ENCODE results near the gene PI3. TPM values are rescaled to one million over a fixed set of nuclear protein-coding genes. Genes with fewer than 3 reads are reported as not detected.

The PI3 gene
- total and polyA plus RNA-seq, 12 donors = 0.57 to 1.9 (median 0.67) TPM; not detected in 9

DNA sequence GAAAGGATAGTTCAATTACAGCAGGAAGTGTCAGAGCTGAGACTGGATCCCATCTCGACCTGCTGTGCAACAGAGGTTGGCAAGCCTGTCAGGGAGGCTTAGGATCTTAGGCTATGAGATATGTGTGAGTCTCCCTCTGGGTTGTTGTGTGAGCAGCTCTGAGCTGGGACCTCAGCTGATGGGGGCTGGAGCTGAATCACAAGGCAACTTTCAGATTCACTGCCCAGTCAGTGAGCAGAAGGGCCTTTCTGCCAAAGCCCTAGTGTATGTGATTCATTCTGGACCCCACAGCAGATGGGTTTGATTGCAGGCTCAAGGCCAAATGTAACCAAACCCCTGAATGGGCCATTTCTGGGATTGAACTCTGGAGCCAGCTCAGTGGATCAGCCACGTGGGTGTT, 4.5 kb downstream of the PI3 start:
- DNase-seq (no peak), ATAC-seq (no peak)
- TF ChIP-seq, protein P1, sequence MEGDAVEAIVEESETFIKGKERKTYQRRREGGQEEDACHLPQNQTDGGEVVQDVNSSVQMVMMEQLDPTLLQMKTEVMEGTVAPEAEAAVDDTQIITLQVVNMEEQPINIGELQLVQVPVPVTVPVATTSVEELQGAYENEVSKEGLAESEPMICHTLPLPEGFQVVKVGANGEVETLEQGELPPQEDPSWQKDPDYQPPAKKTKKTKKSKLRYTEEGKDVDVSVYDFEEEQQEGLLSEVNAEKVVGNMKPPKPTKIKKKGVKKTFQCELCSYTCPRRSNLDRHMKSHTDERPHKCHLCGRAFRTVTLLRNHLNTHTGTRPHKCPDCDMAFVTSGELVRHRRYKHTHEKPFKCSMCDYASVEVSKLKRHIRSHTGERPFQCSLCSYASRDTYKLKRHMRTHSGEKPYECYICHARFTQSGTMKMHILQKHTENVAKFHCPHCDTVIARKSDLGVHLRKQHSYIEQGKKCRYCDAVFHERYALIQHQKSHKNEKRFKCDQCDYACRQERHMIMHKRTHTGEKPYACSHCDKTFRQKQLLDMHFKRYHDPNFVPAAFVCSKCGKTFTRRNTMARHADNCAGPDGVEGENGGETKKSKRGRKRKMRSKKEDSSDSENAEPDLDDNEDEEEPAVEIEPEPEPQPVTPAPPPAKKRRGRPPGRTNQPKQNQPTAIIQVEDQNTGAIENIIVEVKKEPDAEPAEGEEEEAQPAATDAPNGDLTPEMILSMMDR (IDR thresholded peaks at IDR 0.05) = no peak
- Histone ChIP-seq H3K4me3 (no peak overlapping the region), H3K27me3 (peaks cover 0 to 18% (median 7%) of the 10 kb centered on the region in 7 donors), H3K9me3 (no peaks in the 10 kb centered on the region), H3K36me3 (no peaks in the 10 kb centered on the region), H3K4me1 (no peaks in the 10 kb centered on the region), H3K27ac (no peak overlapping the region)
- intact Hi-C loops (cut with DNase I) = no loop called here
- 50 to 53% methylated on average over 2 of the region's 2 CpGs for whole genome bisulfite sequencing, 2 donors

DNA sequence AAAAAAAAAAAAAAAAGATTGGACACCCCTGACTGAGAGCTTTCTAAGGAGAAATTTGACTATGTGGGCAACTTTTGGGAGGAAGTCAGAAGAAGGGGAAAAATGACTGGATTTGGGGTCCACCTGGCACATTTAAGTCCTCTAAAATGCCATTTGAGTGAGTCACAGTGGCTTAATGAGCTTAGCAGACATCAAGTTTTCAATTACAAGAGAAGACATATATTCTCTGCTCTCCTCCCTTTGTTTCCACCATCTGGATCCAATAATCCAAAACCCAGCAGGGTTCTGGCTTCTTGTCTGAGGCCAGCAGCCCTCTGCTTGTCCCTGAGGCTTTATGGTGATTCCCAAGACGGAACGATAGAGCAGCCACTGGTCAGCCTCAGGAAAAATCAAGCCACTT, 6.9 kb downstream of the PI3 start:
- TF ChIP-seq, protein P1 (IDR thresholded peaks at IDR 0.05) = no peak
- 70 to 79% methylated on average over 2 of the region's 2 CpGs for WGBS, 2 donors
- Histone ChIP-seq H3K9me3 (no peaks in the 10 kb centered on the region), H3K27ac (no peak overlapping the region), H3K4me3 (no peak overlapping the region), H3K36me3 (no peaks in the 10 kb centered on the region), H3K4me1 (no peaks in the 10 kb centered on the region), H3K27me3 (peaks cover 0 to 6% (median 0%) of the 10 kb centered on the region in 7 donors)
- ATAC-seq = no peak
- no peak for DNase-seq
- intact Hi-C loops (cut with DNase I) = no loop called here

DNA sequence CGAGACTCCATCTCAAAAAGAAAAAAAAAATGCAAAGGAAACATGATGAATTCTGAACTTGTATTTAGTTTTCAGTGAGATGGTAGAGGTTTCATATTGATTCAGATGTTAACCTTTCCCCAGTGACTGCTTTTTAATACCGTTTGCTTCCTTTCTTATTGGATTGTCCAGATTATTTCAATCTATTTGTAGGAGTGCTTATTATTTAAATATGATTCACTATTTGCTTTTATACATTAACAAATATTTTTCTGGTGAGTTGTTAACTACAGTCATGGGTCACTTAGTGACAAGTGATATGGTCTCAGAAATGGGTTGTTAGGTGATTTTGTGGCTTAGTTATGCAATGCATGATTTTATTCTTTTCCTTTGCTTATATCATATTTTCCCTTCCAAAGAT, 8.4 kb downstream of the PI3 start:
- TF ChIP-seq, protein P1 (IDR thresholded peaks at IDR 0.05) = no peak
- Histone ChIP-seq H3K4me1 (no peaks in the 10 kb centered on the region), H3K27ac (no peak overlapping the region), H3K4me3 (no peak overlapping the region), H3K27me3 (peaks cover 0 to 6% (median 0%) of the 10 kb centered on the region in 7 donors), H3K36me3 (no peaks in the 10 kb centered on the region), H3K9me3 (no peaks in the 10 kb centered on the region)
- ATAC-seq = no peak
- no peak for DNase-seq
- WGBS, 2 donors = 84 to 91% methylated on average over 2 of the region's 2 CpGs
- intact Hi-C loops (cut with DNase I) = no loop called here

DNA sequence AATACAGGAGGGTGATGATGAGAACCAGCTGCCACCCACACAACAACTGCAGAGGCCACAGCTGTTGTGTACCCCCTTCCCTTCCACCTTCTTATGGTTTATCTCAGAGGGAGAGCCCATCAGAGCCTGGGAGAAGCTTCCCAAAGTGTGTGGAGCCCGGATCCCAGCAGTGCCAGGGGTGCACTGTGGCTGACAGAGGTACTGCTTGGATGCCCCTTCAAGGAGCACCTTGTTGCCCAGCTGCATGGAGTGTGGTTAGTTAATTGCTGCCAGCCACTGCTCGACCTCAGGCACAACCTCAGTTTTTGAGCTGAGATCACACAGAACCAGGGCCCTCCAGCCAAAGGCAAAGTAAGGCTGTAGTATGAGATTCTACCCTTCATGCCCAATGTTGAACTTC, 13.0 kb downstream of the PI3 start:
- WGBS, 2 donors = 40 to 41% methylated on average over 2 of the region's 2 CpGs
- Histone ChIP-seq H3K27ac (no peak overlapping the region), H3K4me3 (no peak overlapping the region), H3K9me3 (no peaks in the 10 kb centered on the region), H3K4me1 (no peaks in the 10 kb centered on the region), H3K27me3 (peaks cover 0 to 17% (median 0%) of the 10 kb centered on the region in 7 donors), H3K36me3 (no peaks in the 10 kb centered on the region)
- intact Hi-C loops (cut with DNase I) = no loop called here
- ATAC-seq (no peak), DNase-seq (no peak)
- TF ChIP-seq, protein P1 (IDR thresholded peaks at IDR 0.05) = no peak

Measured in heart right ventricle (tissue), 16 donors.